ENCODE data around the gene TANGO6. TPM values are rescaled to one million over a fixed set of nuclear protein-coding genes. Genes with fewer than 3 reads are reported as not detected.

The TANGO6 gene
- total RNA-seq, 2 experiments from 2014 or later, result 17.1 to 18.1 TPM

DNA sequence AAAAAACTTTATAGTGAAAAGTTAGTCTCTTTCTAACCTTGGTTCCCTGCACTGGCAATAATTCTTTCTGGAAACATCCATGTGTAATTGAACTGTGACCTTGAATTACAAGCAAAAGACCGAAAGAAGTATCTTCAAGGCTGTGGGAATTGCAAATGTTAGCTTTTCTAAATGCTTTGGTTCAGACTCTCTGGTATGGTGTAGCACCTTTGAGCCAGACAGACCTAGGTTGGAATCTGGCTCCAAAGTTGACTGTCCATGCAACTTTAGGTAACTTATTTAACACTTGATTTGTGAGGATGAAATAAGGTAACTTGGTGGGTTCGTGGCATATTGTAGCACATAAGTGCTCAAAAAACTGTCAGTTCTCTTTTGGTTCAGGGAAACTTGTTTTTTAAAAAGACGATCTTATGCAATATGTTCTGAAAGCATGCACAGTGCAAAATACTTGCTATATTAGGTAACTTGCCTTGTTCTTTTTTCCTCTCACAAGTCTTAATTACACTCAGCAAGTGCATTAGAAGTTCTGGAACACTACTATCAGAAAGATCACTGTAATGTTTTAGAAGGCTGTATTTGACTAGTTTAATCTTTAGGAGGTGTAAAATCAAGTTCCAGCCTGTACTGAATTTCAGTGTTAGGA is 46.3 kb downstream of the TANGO6 start:
- TF ChIP-seq, protein P1, sequence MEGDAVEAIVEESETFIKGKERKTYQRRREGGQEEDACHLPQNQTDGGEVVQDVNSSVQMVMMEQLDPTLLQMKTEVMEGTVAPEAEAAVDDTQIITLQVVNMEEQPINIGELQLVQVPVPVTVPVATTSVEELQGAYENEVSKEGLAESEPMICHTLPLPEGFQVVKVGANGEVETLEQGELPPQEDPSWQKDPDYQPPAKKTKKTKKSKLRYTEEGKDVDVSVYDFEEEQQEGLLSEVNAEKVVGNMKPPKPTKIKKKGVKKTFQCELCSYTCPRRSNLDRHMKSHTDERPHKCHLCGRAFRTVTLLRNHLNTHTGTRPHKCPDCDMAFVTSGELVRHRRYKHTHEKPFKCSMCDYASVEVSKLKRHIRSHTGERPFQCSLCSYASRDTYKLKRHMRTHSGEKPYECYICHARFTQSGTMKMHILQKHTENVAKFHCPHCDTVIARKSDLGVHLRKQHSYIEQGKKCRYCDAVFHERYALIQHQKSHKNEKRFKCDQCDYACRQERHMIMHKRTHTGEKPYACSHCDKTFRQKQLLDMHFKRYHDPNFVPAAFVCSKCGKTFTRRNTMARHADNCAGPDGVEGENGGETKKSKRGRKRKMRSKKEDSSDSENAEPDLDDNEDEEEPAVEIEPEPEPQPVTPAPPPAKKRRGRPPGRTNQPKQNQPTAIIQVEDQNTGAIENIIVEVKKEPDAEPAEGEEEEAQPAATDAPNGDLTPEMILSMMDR (IDR thresholded peaks at IDR 0.05), result no peak
- Mint-ChIP-seq H3K9me3 (no peaks in the 10 kb centered on the region), H3K27ac (no peak overlapping the region), H3K27me3 (no peaks in the 10 kb centered on the region), H3K4me1 (ENCODE audit: low read depth) (peaks cover 4% of the 10 kb centered on the region), H3K4me3 (no peak overlapping the region), H3K36me3 (ENCODE audit: low read depth) (peaks cover 47% of the 10 kb centered on the region)
- no peak for ATAC-seq (ENCODE audit: poor library complexity)
- intact Hi-C loops (cut with DNase I, micrococcal nuclease), result no loop called here
- Histone ChIP-seq H3K36me3 (ENCODE audit: insufficient read depth, low read length) (peaks cover 8% of the 10 kb centered on the region), H3K27ac (ENCODE audit: low read depth in 1 of 2, low read length in 2 of 2) (no peak overlapping the region), H3K4me1 (ENCODE audit: insufficient read depth, low read length) (no peaks in the 10 kb centered on the region), H3K9me3 (ENCODE audit: control insufficient read depth in 1 of 2, insufficient read depth in 1 of 2, low read length in 2 of 2) (no peaks in the 10 kb centered on the region), H3K4me3 (ENCODE audit: low read length) (no peak overlapping the region), H3K27me3 (ENCODE audit: control insufficient read depth in 1 of 2, insufficient read depth in 2 of 2, low read length in 2 of 2) (no peaks in the 10 kb centered on the region)
- ChIA-PET POLR2A (no interaction called here), CTCF (no interaction called here)
- no peak for DNase-seq

DNA sequence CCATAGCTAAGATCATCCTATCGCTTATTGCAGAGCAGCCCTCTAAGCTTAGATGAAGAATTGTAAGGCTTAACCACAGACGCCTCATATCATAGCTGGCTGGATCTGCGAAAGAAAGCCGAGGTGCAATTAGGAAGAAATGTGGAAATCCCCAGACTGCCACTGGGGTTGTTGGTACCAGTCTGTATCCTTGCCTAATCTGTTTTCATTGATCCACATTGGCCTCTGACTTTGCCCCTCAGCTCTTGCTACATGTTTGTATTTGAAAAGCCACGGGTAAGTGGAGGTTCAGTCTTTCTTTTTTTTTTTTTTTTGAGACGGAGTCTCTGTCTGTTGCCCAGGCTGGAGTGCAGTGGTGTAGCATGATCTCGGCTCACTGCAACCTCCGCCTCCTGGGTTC is 48.9 kb downstream of the TANGO6 start:
- Mint-ChIP-seq H3K36me3 (ENCODE audit: low read depth) (peaks cover 29% of the 10 kb centered on the region), H3K4me1 (ENCODE audit: low read depth) (peaks cover 4% of the 10 kb centered on the region), H3K27me3 (no peaks in the 10 kb centered on the region), H3K9me3 (no peaks in the 10 kb centered on the region), H3K4me3 (no peak overlapping the region), H3K27ac (no peak overlapping the region)
- TF ChIP-seq, protein P1 (IDR thresholded peaks at IDR 0.05), result no peak
- Histone ChIP-seq H3K27me3 (ENCODE audit: control insufficient read depth in 1 of 2, insufficient read depth in 2 of 2, low read length in 2 of 2) (no peaks in the 10 kb centered on the region), H3K36me3 (ENCODE audit: insufficient read depth, low read length) (peaks cover 4% of the 10 kb centered on the region), H3K4me1 (ENCODE audit: insufficient read depth, low read length) (no peaks in the 10 kb centered on the region), H3K4me3 (ENCODE audit: low read length) (no peak overlapping the region), H3K9me3 (ENCODE audit: control insufficient read depth in 1 of 2, insufficient read depth in 1 of 2, low read length in 2 of 2) (no peaks in the 10 kb centered on the region), H3K27ac (ENCODE audit: low read depth in 1 of 2, low read length in 2 of 2) (no peak overlapping the region)
- ChIA-PET CTCF (interaction anchor here (0.7 kb wide), 1 partner anchor 1371 kb away, joined by 3 read pairs; no protein-coding TSS in a partner anchor), POLR2A (interaction anchor here (0.5 kb wide), 1 partner anchor 1084 kb away, joined by 3 read pairs; no protein-coding TSS in a partner anchor)
- ATAC-seq (ENCODE audit: poor library complexity) (no peak), DNase-seq (no peak)
- intact Hi-C loops (cut with DNase I, micrococcal nuclease), result no loop called here

DNA sequence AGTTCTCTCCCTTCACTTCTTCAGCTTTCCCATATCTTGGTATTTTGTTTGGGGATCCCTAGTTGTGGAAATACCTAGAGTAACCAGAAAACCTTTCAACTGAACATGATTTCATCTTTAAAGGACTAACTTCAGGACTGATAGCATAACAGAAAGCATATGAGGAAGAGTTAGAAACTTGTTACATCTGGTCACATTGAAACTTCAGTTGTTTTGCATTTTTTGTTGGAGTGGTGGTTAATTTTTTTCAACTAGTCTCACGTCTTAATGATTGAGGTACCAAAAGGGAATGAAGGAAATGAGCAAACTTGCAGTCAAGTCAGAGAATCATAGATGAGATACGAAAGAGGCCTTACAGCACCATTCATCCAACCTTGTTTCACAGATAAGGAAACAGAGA is 49.6 kb downstream of the TANGO6 start:
- no peaks in the 10 kb centered on the region for H3K27me3 ChIP-seq (ENCODE audit: control insufficient read depth in 1 of 2, insufficient read depth in 2 of 2, low read length in 2 of 2)
- Mint-ChIP-seq H3K4me3 (no peak overlapping the region), H3K9me3 (no peaks in the 10 kb centered on the region), H3K27me3 (no peaks in the 10 kb centered on the region), H3K36me3 (ENCODE audit: low read depth) (peaks cover 29% of the 10 kb centered on the region), H3K27ac (no peak overlapping the region), H3K4me1 (ENCODE audit: low read depth) (peaks cover 4% of the 10 kb centered on the region)
- ChIA-PET CTCF (no interaction called here), POLR2A (no interaction called here)
- intact Hi-C loops (cut with DNase I, micrococcal nuclease), result no loop called here
- DNase-seq (no peak), ATAC-seq (ENCODE audit: poor library complexity) (no peak)
- H3K4me3 ChIP-seq (ENCODE audit: low read length), result no peak overlapping the region
- H3K36me3 ChIP-seq (ENCODE audit: insufficient read depth, low read length), result peaks cover 7% of the 10 kb centered on the region
- no peak overlapping the region for H3K27ac ChIP-seq (ENCODE audit: low read depth in 1 of 2, low read length in 2 of 2)
- H3K9me3 ChIP-seq (ENCODE audit: control insufficient read depth in 1 of 2, insufficient read depth in 1 of 2, low read length in 2 of 2), result no peaks in the 10 kb centered on the region
- TF ChIP-seq, protein P1 (IDR thresholded peaks at IDR 0.05), result no peak
- H3K4me1 ChIP-seq (ENCODE audit: insufficient read depth, low read length), result no peaks in the 10 kb centered on the region
